Fibroblast of lung (primary cell): ENCODE data around the gene HDAC6. TPM values are rescaled to one million over a fixed set of nuclear protein-coding genes. Genes with fewer than 3 reads are reported as not detected.

Source experiments
- DNase-seq, 2 donors: peaks; one replicate each; pipeline versions ENCODE4 v3.0.0 to v3.0.0-alpha.2; 2010; ENCODE audit warnings: low read depth in 2 of 2
- H2AFZ ChIP-seq: 2 replicates; pipeline ENCODE4 v1.5.1; 2012; ENCODE audit warnings: low read length, control low read depth, inconsistent platforms
- H3K27ac ChIP-seq: 2 replicates; pipeline ENCODE4 v1.5.1; 2011; ENCODE audit warnings: low read length, control low read depth; ENCODE audit not compliant: insufficient read depth
- H3K27me3 ChIP-seq: 2 replicates; pipeline ENCODE4 v1.5.1; 2011; ENCODE audit warnings: mild to moderate bottlenecking, low read length; ENCODE audit not compliant: control insufficient read depth, insufficient read depth
- H3K36me3 ChIP-seq: 2 replicates; pipeline ENCODE4 v1.5.1; 2011; ENCODE audit warnings: low read length; ENCODE audit not compliant: control insufficient read depth, insufficient read depth
- H3K4me1 ChIP-seq: 2 replicates; pipeline ENCODE4 v1.5.1; 2011; ENCODE audit warnings: low read length; ENCODE audit not compliant: control insufficient read depth, insufficient read depth; ENCODE audit errors: extremely low read depth
- H3K4me2 ChIP-seq: 2 replicates; pipeline ENCODE4 v1.5.1; 2011; ENCODE audit warnings: low read length, control low read depth; ENCODE audit not compliant: insufficient read depth; ENCODE audit errors: extremely low read depth
- H3K4me3 ChIP-seq, 4 experiments: fragments of 200-600 bp in 1 of 4; sonication (generic) in 1 of 4; replicated peaks in 1 of 4; 2 replicates each; pipeline ENCODE4 v1.5.1; 2011 to 2016; ENCODE audit warnings: low read length in 4 of 4, low read depth in 3 of 4, mild to moderate bottlenecking in 3 of 4, control low read depth in 2 of 4, inconsistent platforms in 1 of 4, mixed read lengths in 1 of 4; ENCODE audit not compliant: insufficient read depth in 1 of 4; ENCODE audit errors: control extremely low read depth in 1 of 4
- H3K79me2 ChIP-seq: 2 replicates; pipeline ENCODE4 v1.5.1; 2012; ENCODE audit warnings: mild to moderate bottlenecking, low read length, inconsistent platforms; ENCODE audit not compliant: control insufficient read depth, insufficient read depth
- H3K9ac ChIP-seq: 2 replicates; pipeline ENCODE4 v1.5.1; 2011; ENCODE audit warnings: mild to moderate bottlenecking, low read length, control low read depth; ENCODE audit not compliant: insufficient read depth
- H3K9me3 ChIP-seq: 2 replicates; pipeline ENCODE4 v1.5.1; 2012; ENCODE audit warnings: low read depth, low read length; ENCODE audit not compliant: control insufficient read depth, insufficient read depth
- H4K20me1 ChIP-seq: 2 replicates; pipeline ENCODE4 v1.5.1; 2011; ENCODE audit warnings: low read length; ENCODE audit not compliant: control insufficient read depth, insufficient read depth; ENCODE audit errors: extremely low read depth
- EZH2 ChIP-seq: IDR thresholded peaks from 2 replicates; pipeline ENCODE4 v1.5.1; 2012; ENCODE audit warnings: low read length, control low read depth, mild to moderate bottlenecking; ENCODE audit errors: missing control alignments
- polyA plus RNA-seq, 2 donors: library from polyadenylated mRNA; depleted of rRNA in 1 of 2; stranded (reverse) in 1 of 2; unstranded in 1 of 2; fragments of >200 nt; gene quantifications; 2 replicates each; pipeline ENCODE4 v1.2.1, GENCODE V29; 2011 to 2012; ENCODE audit warnings: missing spikeins in 1 of 2
- total RNA-seq: library from RNA; depleted of rRNA; stranded (reverse); fragments of >200 nt; gene quantifications from 2 replicates; pipeline ENCODE4 v1.2.1, GENCODE V29; 2014
- TF ChIP-seq, protein P1 (sequence below), 2 donors: IDR thresholded peaks in 1 of 2; conservative IDR thresholded peaks in 1 of 2; 1 replicate in 1 of 2; 2 replicates in 1 of 2; pipeline ENCODE4 v1.5.1; 2011 to 2012; ENCODE audit warnings: low read length in 2 of 2, control low read depth in 1 of 2, inconsistent platforms in 1 of 2, low read depth in 1 of 2, mild to moderate bottlenecking in 1 of 2

HDAC6 gene
- total and polyA plus RNA-seq, 2 donors (not counting 1 experiment from before 2014, with no cell fraction given) = 20.0 to 32.5 TPM

DNA sequence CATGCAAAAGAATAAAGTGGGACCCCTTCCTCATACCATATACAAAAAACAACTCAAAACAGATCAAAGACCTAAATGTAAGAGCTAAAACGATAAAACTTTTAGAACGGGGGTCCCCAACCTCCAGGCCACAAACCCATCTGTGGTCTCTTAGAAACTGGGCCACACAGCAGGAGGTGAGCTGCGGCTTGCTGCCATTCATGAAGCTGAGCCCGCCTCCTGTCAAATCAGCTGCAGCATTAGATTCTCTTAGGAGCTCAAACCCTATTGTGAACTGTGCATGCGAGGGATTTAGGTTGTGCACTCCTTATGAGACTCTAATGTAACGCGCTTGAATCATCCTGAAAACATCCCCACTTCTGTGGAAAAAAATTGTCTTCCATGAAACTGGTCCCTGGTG lies 22.5 kb upstream of the HDAC6 start:
- Histone ChIP-seq H3K36me3 (no peaks in the 10 kb centered on the region), H3K9ac (no peak overlapping the region), H2AFZ (no peak overlapping the region), H3K27ac (no peak overlapping the region), H3K9me3 (no peaks in the 10 kb centered on the region), H3K4me1 (no peaks in the 10 kb centered on the region), H3K4me2 (no peak overlapping the region), H3K79me2 (no peaks in the 10 kb centered on the region), H3K4me3 (no peak overlapping the region), H4K20me1 (no peaks in the 10 kb centered on the region), H3K27me3 (no peaks in the 10 kb centered on the region)
- TF ChIP-seq EZH2 = no peak
- TF ChIP-seq, protein P1, sequence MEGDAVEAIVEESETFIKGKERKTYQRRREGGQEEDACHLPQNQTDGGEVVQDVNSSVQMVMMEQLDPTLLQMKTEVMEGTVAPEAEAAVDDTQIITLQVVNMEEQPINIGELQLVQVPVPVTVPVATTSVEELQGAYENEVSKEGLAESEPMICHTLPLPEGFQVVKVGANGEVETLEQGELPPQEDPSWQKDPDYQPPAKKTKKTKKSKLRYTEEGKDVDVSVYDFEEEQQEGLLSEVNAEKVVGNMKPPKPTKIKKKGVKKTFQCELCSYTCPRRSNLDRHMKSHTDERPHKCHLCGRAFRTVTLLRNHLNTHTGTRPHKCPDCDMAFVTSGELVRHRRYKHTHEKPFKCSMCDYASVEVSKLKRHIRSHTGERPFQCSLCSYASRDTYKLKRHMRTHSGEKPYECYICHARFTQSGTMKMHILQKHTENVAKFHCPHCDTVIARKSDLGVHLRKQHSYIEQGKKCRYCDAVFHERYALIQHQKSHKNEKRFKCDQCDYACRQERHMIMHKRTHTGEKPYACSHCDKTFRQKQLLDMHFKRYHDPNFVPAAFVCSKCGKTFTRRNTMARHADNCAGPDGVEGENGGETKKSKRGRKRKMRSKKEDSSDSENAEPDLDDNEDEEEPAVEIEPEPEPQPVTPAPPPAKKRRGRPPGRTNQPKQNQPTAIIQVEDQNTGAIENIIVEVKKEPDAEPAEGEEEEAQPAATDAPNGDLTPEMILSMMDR (conservative IDR thresholded peaks at IDR 0.05 in 1 of 2, IDR thresholded peaks at IDR 0.05 in 1 of 2; ENCODE audit: low read depth in 1 of 2, low read length in 2 of 2) = no peak
- DNase-seq = no peak

DNA sequence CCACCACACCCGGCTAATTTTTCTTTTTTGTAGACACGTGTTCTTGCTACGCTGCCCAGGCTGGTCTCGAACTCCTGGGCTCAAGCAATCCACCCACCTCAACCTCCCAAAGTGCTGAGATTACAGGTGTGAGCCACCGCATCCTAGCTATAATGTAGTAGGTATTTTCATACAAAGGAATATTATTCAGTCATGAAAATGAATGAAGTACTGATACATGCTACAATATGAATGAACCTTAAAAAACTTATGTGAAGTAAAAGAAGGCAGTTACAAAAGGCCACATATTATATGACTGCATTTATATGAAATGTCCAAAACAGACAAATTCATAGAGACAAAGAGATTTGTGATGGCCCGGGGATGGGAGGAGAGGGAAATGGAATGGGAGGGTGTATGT lies 20.2 kb upstream of the HDAC6 start:
- H3K79me2 ChIP-seq = no peaks in the 10 kb centered on the region
- no peaks in the 10 kb centered on the region for H3K4me1 ChIP-seq
- no peaks in the 10 kb centered on the region for H3K36me3 ChIP-seq
- no peak overlapping the region for H3K4me3 ChIP-seq
- H3K4me2 ChIP-seq = no peak overlapping the region
- H3K27ac ChIP-seq = no peak overlapping the region
- H3K27me3 ChIP-seq = no peaks in the 10 kb centered on the region
- no peak overlapping the region for H2AFZ ChIP-seq
- no peak overlapping the region for H3K9ac ChIP-seq
- H3K9me3 ChIP-seq = no peaks in the 10 kb centered on the region
- TF ChIP-seq, protein P1 (conservative IDR thresholded peaks at IDR 0.05 in 1 of 2, IDR thresholded peaks at IDR 0.05 in 1 of 2; ENCODE audit: low read depth in 1 of 2, low read length in 2 of 2) = no peak
- no peak for TF ChIP-seq EZH2
- H4K20me1 ChIP-seq = no peaks in the 10 kb centered on the region
- no peak for DNase-seq

DNA sequence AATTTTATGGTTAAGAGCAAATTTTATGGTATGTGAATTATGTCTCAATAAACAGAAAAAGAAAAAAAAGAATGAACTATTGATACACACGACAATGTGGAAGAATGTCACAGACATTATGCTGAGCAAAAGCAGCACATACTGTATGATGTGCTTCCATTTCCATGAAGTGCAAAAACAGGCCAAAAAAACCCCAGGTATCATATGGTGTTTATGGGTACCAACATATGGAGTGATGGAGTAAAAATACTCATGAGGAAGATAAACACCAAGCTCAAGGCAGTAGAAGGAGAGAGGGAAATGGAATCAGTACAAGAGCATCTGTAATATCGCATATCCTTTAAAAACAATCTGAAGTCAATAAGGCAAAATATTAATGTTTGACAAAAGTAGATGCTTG lies 19.7 kb upstream of the HDAC6 start:
- DNase-seq = no peak
- Histone ChIP-seq H3K36me3 (no peaks in the 10 kb centered on the region), H3K9me3 (no peaks in the 10 kb centered on the region), H3K4me1 (no peaks in the 10 kb centered on the region), H3K27ac (no peak overlapping the region), H3K4me2 (no peak overlapping the region), H3K9ac (no peak overlapping the region), H2AFZ (no peak overlapping the region), H3K27me3 (no peaks in the 10 kb centered on the region), H3K79me2 (no peaks in the 10 kb centered on the region), H4K20me1 (no peaks in the 10 kb centered on the region), H3K4me3 (no peak overlapping the region)
- TF ChIP-seq, protein P1 (conservative IDR thresholded peaks at IDR 0.05 in 1 of 2, IDR thresholded peaks at IDR 0.05 in 1 of 2; ENCODE audit: low read depth in 1 of 2, low read length in 2 of 2) = no peak
- no peak for TF ChIP-seq EZH2
